GM21381 (cell line): ENCODE results near the gene OPN4.
"Not testable (repeated sequence)": the region's sequence is repeated elsewhere in the genome, so short reads cannot be mapped to it uniquely, and the experiment has no call there.

Experiments
- ATAC-seq: cut with Tn5 transposase; IDR thresholded peaks from one replicate; pipeline ENCODE4 v1.9.1; 2021; ENCODE audit warnings: mild to moderate bottlenecking, moderate library complexity; ENCODE audit not compliant: unreplicated experiment

The OPN4 gene

DNA sequence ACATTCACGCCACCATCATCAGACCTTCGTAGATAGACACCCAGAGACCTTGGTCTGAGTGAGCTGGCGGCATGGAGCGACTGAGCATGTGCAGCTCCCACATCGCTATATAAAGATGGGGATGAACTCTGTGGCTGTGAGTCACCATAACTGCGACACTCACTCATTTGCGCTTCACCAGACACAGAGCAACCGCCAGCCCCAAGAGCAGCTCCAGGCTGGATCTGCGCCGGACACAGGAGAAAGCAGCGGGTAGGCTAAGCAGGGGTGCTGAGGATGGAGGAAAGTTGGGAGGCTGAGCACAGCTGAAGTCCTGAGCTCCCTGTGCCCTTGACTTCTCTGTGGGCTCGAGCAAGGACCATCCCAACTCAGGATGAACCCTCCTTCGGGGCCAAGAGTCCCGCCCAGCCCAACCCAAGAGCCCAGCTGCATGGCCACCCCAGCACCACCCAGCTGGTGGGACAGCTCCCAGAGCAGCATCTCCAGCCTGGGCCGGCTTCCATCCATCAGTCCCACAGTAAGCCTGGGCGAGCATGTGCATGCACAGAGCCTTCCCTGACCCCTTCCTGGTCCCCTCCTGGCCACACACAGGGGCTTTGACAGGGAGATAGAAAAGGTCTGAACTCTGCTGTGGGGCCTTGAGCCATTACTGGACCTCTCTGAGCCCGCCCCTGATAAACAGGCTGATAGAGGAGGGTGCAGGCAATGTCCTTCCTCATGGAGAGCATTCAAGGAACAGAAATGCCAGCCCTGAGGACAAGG, at the start of gene OPN4:
Gene OPN4, plus strand, starts transcription at position 137 of the 762 bp plus-strand sequence. Its CDS starts 237 bp downstream, at position 374.
- ATAC-seq: no peak

DNA sequence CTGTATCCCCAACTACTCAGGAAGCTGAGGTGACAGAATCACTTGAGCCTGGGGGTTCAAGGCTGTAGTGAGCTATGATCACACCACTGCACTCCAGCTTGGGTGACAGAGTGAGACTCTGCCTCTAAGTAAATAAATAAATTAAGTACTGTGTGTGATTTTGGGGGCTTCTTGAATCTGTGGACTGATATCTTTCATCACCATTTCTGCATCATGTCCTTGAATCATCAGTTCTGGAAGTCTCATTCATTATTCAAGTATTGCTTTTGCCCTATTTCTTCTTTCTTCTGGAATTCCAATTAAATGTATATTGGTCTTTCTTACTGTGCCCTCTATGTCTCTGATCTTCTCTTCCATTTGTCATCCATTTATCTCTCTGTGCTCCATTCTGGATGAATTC, 46.7 kb upstream of the OPN4 start:
- ATAC-seq: no peak

DNA sequence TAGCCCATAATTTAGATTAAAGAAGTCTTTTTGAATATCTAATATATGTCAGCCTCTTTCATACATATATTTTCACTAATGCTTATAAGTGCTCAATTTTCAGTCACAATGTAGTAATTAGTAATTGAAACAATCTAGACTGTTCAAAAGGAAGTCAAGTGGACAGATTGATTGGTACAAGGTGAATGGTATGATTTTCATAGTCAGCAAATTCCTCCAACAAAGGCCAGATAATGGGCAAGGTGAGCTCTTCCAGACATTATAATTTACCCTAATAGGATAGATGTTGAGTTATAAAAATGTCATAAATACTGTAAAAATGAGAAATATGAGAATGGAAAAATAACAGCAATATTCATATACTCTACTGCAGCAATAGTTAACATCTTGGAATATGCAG, 44.4 kb upstream of the OPN4 start:
- no peak for ATAC-seq

- no peak for ATAC-seq
Observed at GRCh38 chr10:86611386-86611785, 43.0 kb upstream of the OPN4 start.

- no peak for ATAC-seq
Observed at GRCh38 chr10:86613096-86613495, 41.3 kb upstream of the OPN4 start.

DNA sequence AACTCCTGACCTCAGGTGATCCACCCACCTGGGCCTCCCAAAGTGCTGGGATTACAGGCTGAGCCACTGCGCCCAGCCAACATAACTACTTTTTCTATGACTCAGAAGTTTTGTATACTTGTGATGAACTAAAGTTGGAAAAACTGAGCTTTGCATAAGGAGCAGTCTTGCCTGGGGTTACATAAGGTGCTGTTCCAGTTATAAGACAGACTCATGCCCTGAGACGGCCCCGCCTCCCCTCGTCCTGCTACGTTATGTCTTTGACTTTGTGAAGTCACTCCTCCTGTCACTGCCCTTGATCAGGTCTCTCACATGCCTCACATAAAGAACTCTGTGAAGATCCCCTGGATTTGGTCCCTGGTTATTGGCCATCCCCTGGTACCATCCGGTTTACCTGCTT, 40.4 kb upstream of the OPN4 start:
- no peak for ATAC-seq

GRCh38 chr10:86614853-86615252, 39.5 kb upstream of the OPN4 start:
- ATAC-seq: no peak

DNA sequence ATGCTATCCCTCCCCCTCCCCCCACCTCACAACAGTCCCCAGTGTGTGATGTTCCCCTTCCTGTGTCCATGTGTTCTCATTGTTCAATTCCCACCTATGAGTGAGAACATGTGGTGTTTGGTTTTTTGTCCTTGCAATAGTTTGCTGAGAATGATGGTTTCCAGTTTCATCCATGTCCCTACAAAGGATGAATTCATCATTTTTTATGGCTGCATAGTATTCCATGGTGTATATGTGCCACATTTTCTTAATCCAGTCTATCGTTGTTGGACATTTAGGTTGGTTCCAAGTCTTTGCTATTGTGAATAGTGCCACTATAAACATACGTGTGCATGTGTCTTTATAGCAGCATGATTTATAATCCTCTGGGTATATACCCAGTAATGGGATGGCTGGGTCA, 37.1 kb upstream of the OPN4 start:
- ATAC-seq: not testable (repeated sequence)

DNA sequence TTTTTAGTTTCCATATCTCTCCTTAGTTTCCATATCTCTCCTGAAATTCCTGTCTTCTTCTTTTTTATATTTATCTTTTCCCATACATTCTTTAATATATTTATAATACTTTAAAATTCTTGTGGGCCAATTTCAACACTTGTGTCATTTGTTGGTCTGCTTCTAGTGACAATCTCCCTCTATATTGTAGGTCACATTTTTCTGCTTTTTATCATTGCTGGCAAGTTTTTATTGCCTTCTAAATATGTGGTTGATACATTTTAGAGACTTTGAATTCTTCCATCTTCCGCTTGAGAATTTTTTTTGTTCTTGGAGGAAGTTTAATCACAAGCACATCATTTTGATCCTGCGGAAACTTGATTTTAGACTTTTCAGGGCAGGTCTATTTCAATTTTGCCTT, 26.0 kb upstream of the OPN4 start:
- no peak for ATAC-seq

- ATAC-seq: no peak
Observed at GRCh38 chr10:86630079-86630478, 24.3 kb upstream of the OPN4 start.

GRCh38 chr10:86632009-86632800, 22.1 kb upstream of the OPN4 start:
- no peak for ATAC-seq

DNA sequence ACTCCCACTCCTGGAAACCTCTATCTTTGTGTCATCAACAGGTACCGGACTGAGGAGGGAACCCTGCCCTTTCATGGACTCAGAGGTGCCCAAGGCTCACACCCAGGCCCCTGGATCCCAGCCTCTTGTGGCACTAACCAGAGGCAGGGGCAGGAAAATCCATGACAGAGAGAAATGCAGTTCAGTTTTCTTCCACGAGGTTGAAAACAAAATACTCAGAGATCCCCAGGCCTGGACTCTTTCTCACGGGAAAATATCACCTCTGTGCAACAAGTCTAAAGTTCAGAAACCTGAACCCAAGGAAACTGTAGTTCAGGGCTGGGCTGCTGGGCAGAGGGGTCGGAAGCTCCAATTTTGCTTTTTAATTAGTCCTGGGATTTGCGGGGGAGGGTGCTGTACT, 21.4 kb upstream of the OPN4 start:
- ATAC-seq: no peak

DNA sequence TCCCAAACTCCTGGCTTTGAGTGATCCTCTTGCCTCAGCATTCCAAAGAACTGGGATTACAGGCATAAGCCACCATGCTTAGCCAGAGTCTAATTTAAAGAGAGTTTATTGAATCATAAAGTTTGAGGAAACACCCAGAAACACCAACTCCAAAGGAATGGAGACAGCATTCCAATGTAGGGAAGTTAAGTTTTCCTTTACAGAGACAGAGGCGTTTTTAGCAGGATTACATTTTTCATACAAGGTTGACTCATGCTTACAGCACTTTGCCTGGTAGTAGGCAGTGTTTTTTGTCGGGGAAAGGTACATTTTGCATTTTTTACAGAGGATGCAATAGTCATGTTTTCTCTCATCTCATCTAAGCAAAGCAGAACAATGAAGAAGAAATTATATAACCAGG, 18.9 kb upstream of the OPN4 start:
- no peak for ATAC-seq

DNA sequence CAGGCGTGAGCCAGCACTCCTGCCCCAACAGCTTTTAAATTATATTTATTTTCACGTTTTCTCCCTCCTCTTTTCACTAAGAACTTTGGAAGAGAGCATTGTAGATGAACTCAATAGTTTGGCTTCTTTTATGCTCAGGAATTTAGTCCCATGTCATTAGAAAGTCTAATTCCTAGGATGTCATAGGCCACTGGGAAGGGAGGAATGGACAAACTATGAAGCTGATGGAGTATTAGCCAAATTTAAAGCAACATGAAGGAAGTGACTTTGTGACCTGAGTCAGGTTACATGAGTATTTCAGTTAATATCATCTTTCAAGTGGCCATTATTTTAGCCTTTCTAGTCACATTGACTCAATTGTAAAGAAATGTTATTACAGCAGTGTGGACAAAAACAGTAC, 18.0 kb upstream of the OPN4 start:
- ATAC-seq: no peak

- no peak for ATAC-seq
Observed at GRCh38 chr10:86642021-86642420, 12.3 kb upstream of the OPN4 start.

- ATAC-seq: no peak
Observed at GRCh38 chr10:86642499-86642898, 11.8 kb upstream of the OPN4 start.

DNA sequence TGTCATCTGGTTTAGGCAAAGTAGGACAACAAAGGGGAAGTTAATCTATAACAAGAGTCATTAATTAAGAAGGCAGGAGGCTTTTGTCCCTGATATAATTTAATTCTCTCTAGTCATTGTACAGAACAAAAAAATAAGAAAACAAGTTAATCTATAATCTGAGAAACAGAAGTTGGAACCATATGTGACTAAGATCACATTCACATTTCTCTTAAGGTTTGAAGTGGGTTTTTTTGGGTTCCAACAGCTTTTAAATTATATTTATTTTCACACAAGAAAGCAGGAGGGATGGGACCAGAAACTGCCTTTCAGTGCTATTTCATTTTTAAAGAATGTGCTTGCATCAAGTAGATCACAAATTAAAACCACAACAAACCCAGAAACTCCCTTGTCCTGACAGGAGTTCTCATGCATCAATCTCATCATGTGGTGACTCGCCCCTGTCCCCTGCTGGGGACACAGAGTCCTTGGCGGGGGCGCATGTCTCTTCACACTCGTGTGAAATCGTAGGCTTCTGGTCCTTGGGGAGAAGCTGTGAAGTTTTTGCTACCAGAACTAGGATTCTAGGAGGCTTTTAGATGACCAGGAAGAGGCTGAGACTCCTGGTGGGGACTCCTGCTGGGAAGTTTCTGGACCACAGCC, 10.1 kb upstream of the OPN4 start:
- ATAC-seq: no peak

- ATAC-seq: no peak
Observed at GRCh38 chr10:86644794-86645445, 9.4 kb upstream of the OPN4 start.

GRCh38 chr10:86645621-86646165, 8.7 kb upstream of the OPN4 start:
- ATAC-seq: not testable (repeated sequence)

- no peak for ATAC-seq
Observed at GRCh38 chr10:86646532-86646931, 7.8 kb upstream of the OPN4 start.

DNA sequence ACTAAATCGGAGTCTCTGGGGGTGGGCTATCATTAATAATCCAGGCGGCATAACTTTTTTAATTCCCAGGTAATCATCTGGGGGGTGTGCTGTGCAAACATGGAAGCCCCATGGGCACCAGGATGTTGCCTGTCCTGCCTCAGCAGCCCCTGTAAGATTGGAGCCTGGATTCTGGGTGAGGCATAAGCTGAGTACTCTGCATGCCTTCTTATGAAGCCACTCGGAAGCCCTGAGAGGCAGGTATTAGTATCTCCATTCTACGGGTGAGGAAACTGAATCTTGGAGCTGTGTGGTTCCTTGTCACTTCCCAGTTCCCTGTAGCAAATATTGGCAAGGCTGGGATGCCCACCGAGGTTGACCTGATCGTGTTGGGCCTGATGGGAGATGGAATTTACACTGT, 7.4 kb upstream of the OPN4 start:
- ATAC-seq: no peak
